WTC11 (cell line): Measurements from ENCODE around the gene PTGIS. TPM values are rescaled to one million over a fixed set of nuclear protein-coding genes. Genes with fewer than 3 reads are reported as not detected.

ENCODE experiments used
- ATAC-seq: fragments of 200-7000 bp; cut with Tn5 transposase; 2 replicates; pipeline ENCODE4 v1.10.0; 2021; ENCODE audit warnings: mild to moderate bottlenecking, moderate library complexity
- CTCF ChIA-PET: fragments of 300-600 bp; sonication (Branson Sonifier 250); formaldehyde crosslinking; loops from one replicate; lab custom pipeline; 2021; ENCODE audit warnings: antibody characterized with exemption; lab: Charles Lee
- POLR2A ChIA-PET: fragments of 350-600 bp; sonication (Branson Sonifier 250); formaldehyde crosslinking; loops from one replicate; lab custom pipeline; 2021; ENCODE audit warnings: antibody characterized with exemption; lab: Charles Lee
- DNase-seq: peaks from one replicate; pipeline ENCODE4 v3.0.0; 2021; ENCODE audit warnings: low spot score
- H3K27ac Mint-ChIP-seq: 2 replicates; pipeline ENCODE4 v1.8.0; 2021; ENCODE audit warnings: mixed read lengths
- H3K27me3 Mint-ChIP-seq: 2 replicates; pipeline ENCODE4 v1.8.0; 2021; ENCODE audit warnings: low read depth, mild to moderate bottlenecking, moderate library complexity, mixed read lengths
- H3K36me3 Mint-ChIP-seq: 2 replicates; pipeline ENCODE4 v1.8.0; 2021; ENCODE audit warnings: mixed read lengths
- H3K4me1 Mint-ChIP-seq: 2 replicates; pipeline ENCODE4 v1.8.0; 2022; ENCODE audit warnings: mixed read lengths
- H3K4me3 Mint-ChIP-seq: 2 replicates; pipeline ENCODE4 v1.8.0; 2021; ENCODE audit warnings: mild to moderate bottlenecking, moderate library complexity, mixed read lengths
- H3K9me3 Mint-ChIP-seq: 2 replicates; pipeline ENCODE4 v1.8.0; 2021; ENCODE audit warnings: mixed read lengths
- ATF1 ChIP-seq: sonication (generic); formaldehyde crosslinking; IDR thresholded peaks from 2 replicates; pipeline ENCODE4 v1.8.1; 2023; ENCODE audit warnings: mild to moderate bottlenecking, moderate library complexity, missing genetic modification reagents
- CREM ChIP-seq: sonication (generic); formaldehyde crosslinking; IDR thresholded peaks from 2 replicates; pipeline ENCODE4 v1.8.1; 2022; ENCODE audit warnings: mild to moderate bottlenecking, missing genetic modification reagents, moderate library complexity
- CTCF ChIP-seq: fragments of 200-600 bp; IDR thresholded peaks from 2 replicates; pipeline ENCODE4 v1.8.0; 2022; ENCODE audit warnings: antibody characterized with exemption
- ESRRA ChIP-seq: sonication (generic); formaldehyde crosslinking; IDR thresholded peaks from 2 replicates; pipeline ENCODE4 v1.8.1; 2022; ENCODE audit warnings: mild to moderate bottlenecking, missing genetic modification reagents, borderline replicate concordance
- FOXK1 ChIP-seq: sonication (generic); formaldehyde crosslinking; IDR thresholded peaks from 2 replicates; pipeline ENCODE4 v1.8.0; 2022; ENCODE audit warnings: mild to moderate bottlenecking, moderate library complexity, missing genetic modification reagents
- HMGA2 ChIP-seq: fragments of 250-450 bp; sonication (Bioruptor Pico); IDR thresholded peaks from 2 replicates; pipeline ENCODE4 v1.4.0; 2021; ENCODE audit warnings: mild to moderate bottlenecking, moderate library complexity
- HMGXB4 ChIP-seq: sonication (generic); formaldehyde crosslinking; IDR thresholded peaks from 2 replicates; pipeline ENCODE4 v1.8.1; 2023; ENCODE audit warnings: mild to moderate bottlenecking, moderate library complexity, missing genetic modification reagents
- IRF2 ChIP-seq: sonication (generic); formaldehyde crosslinking; IDR thresholded peaks from 2 replicates; pipeline ENCODE4 v1.8.0; 2022; ENCODE audit warnings: low read depth, missing genetic modification reagents, borderline replicate concordance
- NR3C1 ChIP-seq: sonication (generic); formaldehyde crosslinking; conservative IDR thresholded peaks from 2 replicates; pipeline ENCODE4 v1.8.1; 2023; ENCODE audit warnings: low read depth, mild to moderate bottlenecking, missing genetic modification reagents
- OVOL2 ChIP-seq: fragments of 250-450 bp; sonication (Bioruptor Pico); IDR thresholded peaks from 2 replicates; pipeline ENCODE4 v1.9.0; 2021; ENCODE audit warnings: mild to moderate bottlenecking, borderline replicate concordance
- PRRX2 ChIP-seq: fragments of 250-450 bp; sonication (Bioruptor Pico); IDR thresholded peaks from 2 replicates; pipeline ENCODE4 v1.8.0; 2021; ENCODE audit warnings: mild to moderate bottlenecking
- SMAD4 ChIP-seq: sonication (generic); formaldehyde crosslinking; IDR thresholded peaks from 2 replicates; pipeline ENCODE4 v1.8.0; 2022; ENCODE audit warnings: mild to moderate bottlenecking, missing genetic modification reagents
- ZNF416 ChIP-seq: fragments of 250-450 bp; sonication (Bioruptor Pico); IDR thresholded peaks from 2 replicates; pipeline ENCODE4 v1.9.0; 2021; ENCODE audit warnings: mild to moderate bottlenecking, inconsistent platforms
- total RNA-seq: library from RNA; stranded (reverse); gene quantifications from 3 replicates; pipeline ENCODE4 v1.2.3, GENCODE V29; 2021
- TF ChIP-seq, protein P1 (sequence below): sonication (generic); formaldehyde crosslinking; conservative IDR thresholded peaks from 2 replicates; pipeline ENCODE4 v1.8.1; 2023; ENCODE audit warnings: mild to moderate bottlenecking, low read depth, missing genetic modification reagents, moderate library complexity
- TF ChIP-seq, protein P2 (sequence below): sonication (generic); formaldehyde crosslinking; IDR thresholded peaks from 2 replicates; pipeline ENCODE4 v1.8.1; 2023; ENCODE audit warnings: mild to moderate bottlenecking, missing genetic modification reagents, moderate library complexity
- TF ChIP-seq, protein P3 (sequence below): sonication (generic); formaldehyde crosslinking; IDR thresholded peaks from 2 replicates; pipeline ENCODE4 v1.8.0; 2022; ENCODE audit warnings: mild to moderate bottlenecking, missing genetic modification reagents

PTGIS gene
- total RNA-seq, 1 experiment from 2014 or later = 24.3 TPM

DNA sequence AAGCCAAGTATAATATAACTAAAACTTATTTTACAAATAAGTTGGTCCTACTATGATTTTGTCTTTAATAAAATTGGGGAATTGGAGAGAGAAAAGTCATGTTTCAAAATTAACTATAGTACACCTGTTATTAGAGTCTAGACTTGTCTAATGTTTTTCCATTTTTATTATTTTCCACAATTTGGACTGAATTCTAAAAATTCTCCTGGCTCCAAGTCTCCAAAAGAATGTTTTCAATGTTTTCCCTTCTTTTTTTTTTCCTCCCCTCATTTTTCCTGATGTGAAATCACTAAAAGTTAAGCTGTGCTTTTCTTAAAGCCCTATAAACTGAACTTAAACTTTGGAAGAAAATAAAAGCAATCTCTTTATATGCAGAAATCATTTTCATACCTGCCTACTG lies 11.3 kb downstream of the PTGIS start (continued):
- TF ChIP-seq, protein P1, sequence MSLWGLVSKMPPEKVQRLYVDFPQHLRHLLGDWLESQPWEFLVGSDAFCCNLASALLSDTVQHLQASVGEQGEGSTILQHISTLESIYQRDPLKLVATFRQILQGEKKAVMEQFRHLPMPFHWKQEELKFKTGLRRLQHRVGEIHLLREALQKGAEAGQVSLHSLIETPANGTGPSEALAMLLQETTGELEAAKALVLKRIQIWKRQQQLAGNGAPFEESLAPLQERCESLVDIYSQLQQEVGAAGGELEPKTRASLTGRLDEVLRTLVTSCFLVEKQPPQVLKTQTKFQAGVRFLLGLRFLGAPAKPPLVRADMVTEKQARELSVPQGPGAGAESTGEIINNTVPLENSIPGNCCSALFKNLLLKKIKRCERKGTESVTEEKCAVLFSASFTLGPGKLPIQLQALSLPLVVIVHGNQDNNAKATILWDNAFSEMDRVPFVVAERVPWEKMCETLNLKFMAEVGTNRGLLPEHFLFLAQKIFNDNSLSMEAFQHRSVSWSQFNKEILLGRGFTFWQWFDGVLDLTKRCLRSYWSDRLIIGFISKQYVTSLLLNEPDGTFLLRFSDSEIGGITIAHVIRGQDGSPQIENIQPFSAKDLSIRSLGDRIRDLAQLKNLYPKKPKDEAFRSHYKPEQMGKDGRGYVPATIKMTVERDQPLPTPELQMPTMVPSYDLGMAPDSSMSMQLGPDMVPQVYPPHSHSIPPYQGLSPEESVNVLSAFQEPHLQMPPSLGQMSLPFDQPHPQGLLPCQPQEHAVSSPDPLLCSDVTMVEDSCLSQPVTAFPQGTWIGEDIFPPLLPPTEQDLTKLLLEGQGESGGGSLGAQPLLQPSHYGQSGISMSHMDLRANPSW (CRISPR knock-in tag) = no peak

- no peak for ATAC-seq
- Mint-ChIP-seq H3K4me1 (peaks cover 6% of the 10 kb centered on the region; the same call in 1 of the 2 replicates), H3K36me3 (peaks cover 27% of the 10 kb centered on the region), H3K27ac (no peak overlapping the region), H3K9me3 (peaks cover 15% of the 10 kb centered on the region), H3K27me3 (no peaks in the 10 kb centered on the region), H3K4me3 (no peak overlapping the region)
- TF ChIP-seq PRRX2 (CRISPR knock-in tag) (no peak), HMGA2 (CRISPR knock-in tag) (no peak), OVOL2 (CRISPR knock-in tag) (no peak), NR3C1 (CRISPR knock-in tag) (no peak), HMGXB4 (CRISPR knock-in tag) (no peak), ZNF416 (no peak), FOXK1 (CRISPR knock-in tag) (no peak), CREM (CRISPR knock-in tag) (no peak), ATF1 (no peak), SMAD4 (no peak)
- TF ChIP-seq, protein P2, sequence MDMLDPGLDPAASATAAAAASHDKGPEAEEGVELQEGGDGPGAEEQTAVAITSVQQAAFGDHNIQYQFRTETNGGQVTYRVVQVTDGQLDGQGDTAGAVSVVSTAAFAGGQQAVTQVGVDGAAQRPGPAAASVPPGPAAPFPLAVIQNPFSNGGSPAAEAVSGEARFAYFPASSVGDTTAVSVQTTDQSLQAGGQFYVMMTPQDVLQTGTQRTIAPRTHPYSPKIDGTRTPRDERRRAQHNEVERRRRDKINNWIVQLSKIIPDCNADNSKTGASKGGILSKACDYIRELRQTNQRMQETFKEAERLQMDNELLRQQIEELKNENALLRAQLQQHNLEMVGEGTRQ (CRISPR knock-in tag) = no peak
- DNase-seq = no peak
- POLR2A ChIA-PET = interaction anchor here (0.8 kb wide), 1 partner anchor 89 kb away, joined by 3 read pairs; no protein-coding TSS in a partner anchor
- CTCF ChIA-PET = interaction anchor here (0.6 to 2.1 kb wide), 3 partner anchors 8 to 59 kb away, joined by 3 to 13 read pairs (median 6); partner anchors contain the start of gene PTGIS
Measured at GRCh38 chr20:49549801-49550551, 18.0 kb downstream of the PTGIS start.

GRCh38 chr20:49548371-49548947 lies 19.5 kb downstream of the PTGIS start:
- POLR2A ChIA-PET = no interaction called here
- TF ChIP-seq ESRRA (CRISPR knock-in tag) (no peak), ZNF416 (no peak), HMGXB4 (CRISPR knock-in tag) (no peak), CTCF (no peak), IRF2 (CRISPR knock-in tag) (no peak)
- TF ChIP-seq, protein P3, sequence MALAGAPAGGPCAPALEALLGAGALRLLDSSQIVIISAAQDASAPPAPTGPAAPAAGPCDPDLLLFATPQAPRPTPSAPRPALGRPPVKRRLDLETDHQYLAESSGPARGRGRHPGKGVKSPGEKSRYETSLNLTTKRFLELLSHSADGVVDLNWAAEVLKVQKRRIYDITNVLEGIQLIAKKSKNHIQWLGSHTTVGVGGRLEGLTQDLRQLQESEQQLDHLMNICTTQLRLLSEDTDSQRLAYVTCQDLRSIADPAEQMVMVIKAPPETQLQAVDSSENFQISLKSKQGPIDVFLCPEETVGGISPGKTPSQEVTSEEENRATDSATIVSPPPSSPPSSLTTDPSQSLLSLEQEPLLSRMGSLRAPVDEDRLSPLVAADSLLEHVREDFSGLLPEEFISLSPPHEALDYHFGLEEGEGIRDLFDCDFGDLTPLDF (CRISPR knock-in tag) = no peak
- Mint-ChIP-seq H3K9me3 (peaks cover 10% of the 10 kb centered on the region), H3K27ac (no peak overlapping the region), H3K4me1 (peaks cover 6% of the 10 kb centered on the region; the same call in 1 of the 2 replicates), H3K4me3 (no peak overlapping the region), H3K36me3 (peaks cover 29% of the 10 kb centered on the region), H3K27me3 (no peaks in the 10 kb centered on the region)
- DNase-seq (no peak), ATAC-seq (no peak)
- CTCF ChIA-PET = interaction anchor here (1.2 kb wide), 1 partner anchor 62 kb away, joined by 3 read pairs; no protein-coding TSS in a partner anchor
